ENCODE measurements around the gene ANKRD2. TPM values are rescaled to one million over a fixed set of nuclear protein-coding genes. Genes with fewer than 3 reads are reported as not detected.

The ANKRD2 gene
- total RNA-seq, 4 donors from 2014 or later: not detected

DNA sequence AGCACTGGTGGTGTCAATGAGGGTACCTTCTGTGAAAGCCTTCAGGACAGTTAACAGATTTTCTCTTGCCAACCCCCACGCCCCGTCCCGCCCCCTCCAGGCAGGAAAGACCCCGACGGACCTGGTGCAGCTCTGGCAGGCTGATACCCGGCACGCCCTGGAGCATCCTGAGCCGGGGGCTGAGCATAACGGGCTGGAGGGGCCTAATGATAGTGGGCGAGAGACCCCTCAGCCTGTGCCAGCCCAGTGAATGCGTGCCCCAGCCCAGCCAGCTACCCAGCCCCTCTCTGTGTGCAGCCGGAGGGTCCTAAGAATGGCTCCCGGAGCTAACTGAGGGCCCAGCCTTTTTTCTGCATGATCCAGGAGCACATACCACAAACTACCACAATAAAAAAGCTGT is 10.9 kb downstream of the ANKRD2 start:
- TF ChIP-seq, protein P1, sequence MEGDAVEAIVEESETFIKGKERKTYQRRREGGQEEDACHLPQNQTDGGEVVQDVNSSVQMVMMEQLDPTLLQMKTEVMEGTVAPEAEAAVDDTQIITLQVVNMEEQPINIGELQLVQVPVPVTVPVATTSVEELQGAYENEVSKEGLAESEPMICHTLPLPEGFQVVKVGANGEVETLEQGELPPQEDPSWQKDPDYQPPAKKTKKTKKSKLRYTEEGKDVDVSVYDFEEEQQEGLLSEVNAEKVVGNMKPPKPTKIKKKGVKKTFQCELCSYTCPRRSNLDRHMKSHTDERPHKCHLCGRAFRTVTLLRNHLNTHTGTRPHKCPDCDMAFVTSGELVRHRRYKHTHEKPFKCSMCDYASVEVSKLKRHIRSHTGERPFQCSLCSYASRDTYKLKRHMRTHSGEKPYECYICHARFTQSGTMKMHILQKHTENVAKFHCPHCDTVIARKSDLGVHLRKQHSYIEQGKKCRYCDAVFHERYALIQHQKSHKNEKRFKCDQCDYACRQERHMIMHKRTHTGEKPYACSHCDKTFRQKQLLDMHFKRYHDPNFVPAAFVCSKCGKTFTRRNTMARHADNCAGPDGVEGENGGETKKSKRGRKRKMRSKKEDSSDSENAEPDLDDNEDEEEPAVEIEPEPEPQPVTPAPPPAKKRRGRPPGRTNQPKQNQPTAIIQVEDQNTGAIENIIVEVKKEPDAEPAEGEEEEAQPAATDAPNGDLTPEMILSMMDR (IDR thresholded peaks at IDR 0.05; ENCODE audit: low read depth): no peak

DNA sequence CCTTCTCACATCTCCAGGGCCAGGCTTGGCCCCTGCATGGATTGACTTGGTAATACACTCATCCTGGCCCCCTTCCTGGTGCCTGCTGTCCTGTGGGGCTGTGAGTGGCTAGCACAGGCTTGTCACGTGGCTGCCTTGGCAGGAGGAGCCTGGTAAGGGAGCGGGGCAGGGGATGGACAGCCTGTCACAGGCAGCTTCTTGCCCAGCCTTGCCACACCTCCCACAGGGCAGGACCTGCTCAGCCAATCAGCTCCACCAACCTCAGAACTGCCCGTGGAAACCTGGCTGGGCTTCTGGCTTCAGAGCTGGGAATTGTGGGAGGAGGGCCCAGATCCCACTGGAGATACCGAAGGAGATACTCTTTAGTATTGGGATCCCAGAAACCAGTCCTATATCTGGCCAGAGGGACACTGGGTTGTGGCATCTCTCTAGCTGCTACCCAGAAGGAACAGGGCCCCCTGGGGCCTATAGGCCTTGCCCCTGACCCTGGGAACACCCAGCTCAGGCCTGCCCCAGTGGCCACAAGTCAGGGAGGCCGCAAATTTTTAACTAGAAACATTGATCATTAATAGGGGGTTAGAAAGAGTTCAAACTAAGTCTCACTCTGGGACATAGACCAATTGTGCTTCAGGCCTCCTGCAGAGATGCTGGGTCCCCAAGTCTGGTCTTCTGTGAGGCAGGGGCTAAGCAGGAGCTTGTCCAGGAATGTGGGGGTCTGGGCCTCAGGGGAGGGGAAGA is 11.7 kb downstream of the ANKRD2 start, which contains the start of gene HOGA1:
Gene HOGA1 (plus strand): TSS at position 330 of the 738 bp plus-strand sequence. CDS start 315 bp downstream, at position 645.
- TF ChIP-seq, protein P1 (IDR thresholded peaks at IDR 0.05; ENCODE audit: low read depth): no peak

DNA sequence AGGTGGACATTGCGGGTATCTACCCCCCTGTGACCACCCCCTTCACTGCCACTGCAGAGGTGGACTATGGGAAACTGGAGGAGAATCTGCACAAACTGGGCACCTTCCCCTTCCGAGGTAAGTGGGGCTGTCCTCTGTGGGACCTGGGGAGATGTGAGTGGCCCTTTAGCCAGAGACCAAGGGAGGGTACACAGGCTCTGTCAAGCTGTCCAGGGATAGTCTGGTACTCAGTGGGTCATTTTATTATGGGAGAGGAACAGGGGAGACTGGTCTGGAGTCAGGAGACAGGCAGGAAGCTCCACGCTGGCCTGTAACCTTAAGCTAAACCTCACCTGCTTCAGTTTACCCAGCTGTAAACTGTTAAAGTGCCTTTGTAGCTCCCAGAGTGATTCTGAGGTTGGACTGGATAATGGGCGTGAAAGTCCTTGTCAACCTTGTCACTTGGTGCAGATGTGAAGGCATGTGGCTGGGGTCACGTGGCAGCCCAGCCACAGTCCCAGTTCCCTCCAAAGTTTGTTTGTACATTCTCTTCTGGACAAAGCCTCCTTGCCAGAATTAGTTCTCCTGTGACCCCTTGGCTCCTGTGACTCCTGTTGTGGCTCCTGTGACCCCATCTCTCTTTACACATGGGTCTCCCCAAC is 12.3 kb downstream of the ANKRD2 start:
- TF ChIP-seq, protein P1 (IDR thresholded peaks at IDR 0.05; ENCODE audit: low read depth): no peak

DNA sequence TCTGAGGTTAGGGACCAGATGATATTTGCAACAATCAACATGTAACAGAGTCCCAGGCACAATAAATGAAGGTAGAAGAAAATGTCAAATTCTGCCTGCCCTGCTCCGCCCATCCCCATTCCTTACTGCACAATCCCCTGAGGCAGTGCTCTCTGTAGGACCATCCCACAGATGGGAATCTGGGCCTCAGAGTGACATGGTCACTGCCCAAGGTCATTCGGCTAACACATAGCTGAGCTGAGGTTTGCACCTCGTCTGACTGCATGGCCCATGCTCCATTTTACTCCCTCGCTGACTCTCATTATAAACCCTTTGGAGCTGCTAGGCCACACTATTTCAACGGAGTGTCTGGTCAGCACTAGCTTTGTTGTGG is 12.8 kb downstream of the ANKRD2 start:
- TF ChIP-seq, protein P1 (IDR thresholded peaks at IDR 0.05; ENCODE audit: low read depth): no peak

DNA sequence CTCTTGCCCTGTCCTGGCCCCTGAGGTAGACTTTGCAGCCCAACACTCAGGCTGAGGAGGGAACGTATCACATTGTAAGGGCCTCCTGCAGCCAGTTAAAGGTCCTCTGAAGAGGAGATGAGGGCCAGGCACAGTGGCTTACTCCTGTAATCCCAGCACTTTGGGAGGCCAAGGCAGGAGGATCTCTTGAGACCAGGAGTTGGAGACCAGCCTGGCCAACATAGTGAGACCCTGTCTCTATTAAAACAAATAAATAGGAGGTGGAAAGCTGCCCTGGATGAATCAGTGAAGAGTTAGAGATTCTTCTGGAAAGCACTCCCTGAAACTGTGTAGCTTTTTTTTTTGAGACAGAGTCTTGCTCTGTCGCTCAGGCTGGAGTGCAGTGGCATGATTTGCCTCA is 14.6 kb downstream of the ANKRD2 start:
- TF ChIP-seq, protein P1 (IDR thresholded peaks at IDR 0.05; ENCODE audit: low read depth): no peak

DNA sequence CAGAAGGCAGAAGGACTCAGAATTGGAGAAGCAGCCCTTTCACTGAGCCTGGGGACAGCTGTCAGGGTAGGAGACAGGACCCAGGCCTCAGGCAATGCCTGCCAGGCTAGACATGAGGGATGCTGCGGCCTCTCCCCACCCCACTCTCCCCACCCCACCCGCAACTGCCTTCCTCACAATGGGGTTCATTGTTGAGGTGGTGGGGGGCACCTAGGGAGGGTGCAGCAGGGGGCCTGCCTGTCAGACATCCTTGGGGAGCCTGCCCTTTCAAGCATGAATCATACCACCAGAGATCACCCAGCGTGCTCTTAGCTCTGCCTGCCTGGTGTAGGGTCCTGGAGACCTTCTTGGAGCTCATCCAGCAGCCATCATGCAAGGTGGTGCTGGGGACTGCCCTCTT is 16.9 kb downstream of the ANKRD2 start, which contains the start of gene C10orf62:
Gene C10orf62 (plus strand): TSS at position 243 of the 400 bp plus-strand sequence. CDS start 177 bp downstream, outside the sequence.
- TF ChIP-seq, protein P1 (IDR thresholded peaks at IDR 0.05; ENCODE audit: low read depth): no peak

DNA sequence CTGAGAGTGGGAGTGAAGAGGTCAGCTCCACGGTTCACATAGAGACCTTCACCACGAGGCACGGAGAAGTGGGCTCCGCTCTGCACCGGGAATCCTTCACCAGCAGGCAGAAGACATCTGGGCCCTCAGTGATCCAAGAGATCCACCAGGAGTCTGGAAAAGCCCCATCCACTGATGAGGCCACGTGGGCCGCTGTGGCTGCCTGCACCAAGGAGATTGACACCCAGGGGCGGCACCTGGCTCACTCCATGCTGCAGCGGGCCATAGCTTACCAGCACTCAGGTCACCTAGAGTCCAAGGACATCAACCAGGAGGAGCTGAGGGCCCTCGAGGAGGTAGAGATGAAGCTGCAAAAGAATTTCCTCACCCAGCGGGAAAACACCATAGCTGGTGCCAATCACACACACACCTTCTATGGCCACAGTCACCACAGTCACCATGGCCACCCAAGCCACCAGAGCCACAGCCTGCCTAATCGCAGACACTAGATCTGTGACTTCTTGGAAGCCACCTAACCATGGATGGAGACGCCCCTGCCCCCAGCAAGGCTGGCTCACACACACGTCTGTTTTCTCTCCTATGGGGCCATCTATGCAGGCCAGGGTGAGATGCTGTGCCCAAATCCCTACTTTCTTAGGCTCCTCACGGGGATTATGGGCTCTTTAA is 17.6 kb downstream of the ANKRD2 start:
- TF ChIP-seq, protein P1 (IDR thresholded peaks at IDR 0.05; ENCODE audit: low read depth): no peak

Data from subcutaneous adipose tissue (tissue), 4 donors.